ENCODE results near the gene ECI1.
"Not testable (repeated sequence)": the region's sequence is repeated elsewhere in the genome, so short reads cannot be mapped to it uniquely, and the experiment has no call there.

The ECI1 gene

GRCh38 chr16:2210386-2211365 lies 40.7 kb downstream of the ECI1 start, which contains the start of gene BRICD5:
BRICD5 (minus strand) TSS chr16:2210863; CDS start chr16:2210833, 30 bp downstream.
- no peak for DNase-seq (ENCODE audit: low spot score)

GRCh38 chr16:2210009-2210332 lies 41.4 kb downstream of the ECI1 start:
- DNase-seq (ENCODE audit: low spot score) = no peak

- DNase-seq (ENCODE audit: low spot score) = no peak
Measured at GRCh38 chr16:2209258-2210008, 42.0 kb downstream of the ECI1 start.

- DNase-seq (ENCODE audit: low spot score) = no peak
Measured at GRCh38 chr16:2208772-2209171, 42.6 kb downstream of the ECI1 start.

GRCh38 chr16:2208308-2208707 lies 43.1 kb downstream of the ECI1 start:
- no peak for DNase-seq (ENCODE audit: low spot score)

- no peak for DNase-seq (ENCODE audit: low spot score)
Measured at GRCh38 chr16:2207872-2208271, 43.5 kb downstream of the ECI1 start.

- no peak for DNase-seq (ENCODE audit: low spot score)
Measured at GRCh38 chr16:2206780-2207433, 44.5 kb downstream of the ECI1 start.

GRCh38 chr16:2206420-2206779 lies 45.0 kb downstream of the ECI1 start:
- no peak for DNase-seq (ENCODE audit: low spot score)

GRCh38 chr16:2205967-2206313 lies 45.4 kb downstream of the ECI1 start:
- no peak for DNase-seq (ENCODE audit: low spot score)

GRCh38 chr16:2205104-2205966 lies 46.1 kb downstream of the ECI1 start, which contains the start of gene MLST8:
MLST8 (plus strand) TSS chr16:2205454; CDS start chr16:2206086, 632 bp downstream.
- peak; percentile 78 for DNase-seq (ENCODE audit: low spot score)

- DNase-seq (ENCODE audit: low spot score) = no peak
Measured at GRCh38 chr16:2204416-2205103, 46.8 kb downstream of the ECI1 start.

- DNase-seq (ENCODE audit: low spot score) = not testable (repeated sequence)
Measured at GRCh38 chr16:2203119-2203688, 48.2 kb downstream of the ECI1 start.

GRCh38 chr16:2200313-2200712 lies 51.1 kb downstream of the ECI1 start:
- DNase-seq (ENCODE audit: low spot score) = no peak

- no peak for DNase-seq (ENCODE audit: low spot score)
Measured at GRCh38 chr16:2199621-2200139, 51.7 kb downstream of the ECI1 start.

GRCh38 chr16:2199095-2199494 lies 52.3 kb downstream of the ECI1 start:
- no peak for DNase-seq (ENCODE audit: low spot score)

GRCh38 chr16:2198283-2198682 lies 53.1 kb downstream of the ECI1 start:
- no peak for DNase-seq (ENCODE audit: low spot score)

GRCh38 chr16:2197765-2198164 lies 53.6 kb downstream of the ECI1 start:
- no peak for DNase-seq (ENCODE audit: low spot score)

- DNase-seq (ENCODE audit: low spot score) = no peak
Measured at GRCh38 chr16:2196981-2197511, 54.3 kb downstream of the ECI1 start.

- DNase-seq (ENCODE audit: low spot score) = no peak
Measured at GRCh38 chr16:2196162-2196980, 55.0 kb downstream of the ECI1 start, which contains the start of gene CASKIN1. CASKIN1 (minus strand) TSS chr16:2196605; CDS start chr16:2196432, 173 bp downstream.
